Measurements from ENCODE around the gene GOLGA8J. TPM values are rescaled to one million over a fixed set of nuclear protein-coding genes. Genes with fewer than 3 reads are reported as not detected.

The GOLGA8J gene
- total and polyA plus RNA-seq, 8 donors = not detected

Small RNA genes lying within 50 kb of the gene (small RNA-seq; reads per million reads assigned to genes)
- gene RF00096 = 0 reads per million in 4 donors
- gene RN7SL673P = 0 reads per million in 4 donors

Other genes with a start within 250 kb of the GOLGA8J start
- gene GOLGA8T, start 52.1 kb downstream of the GOLGA8J start, total RNA-seq = not detected
- not detected for gene GOLGA8T, start 52.1 kb downstream of the GOLGA8J start, polyA plus RNA-seq